Stimulated activated naive CD8-positive, alpha-beta T cell treated with anti-CD3 and anti-CD28 coated beads, Interleukin-15, amount 100 ng/mL, for 72 hours (primary cell): ENCODE results near the gene PLXND1.

Experiments used
- ATAC-seq: fragments of 150-1000 bp; cut with Tn5 transposase; 2 replicates; pipeline ENCODE4 v1.10.0; 2021; ENCODE audit warnings: mild to moderate bottlenecking, moderate library complexity
- DNase-seq, 2 donors: peaks; one replicate each; pipeline ENCODE4 v3.0.0; 2021 to 2022
- H3K27ac Mint-ChIP-seq, 2 donors: one replicate each; pipeline ENCODE4 v1.8.0; 2022; ENCODE audit warnings: mild to moderate bottlenecking in 2 of 2, mixed read lengths in 2 of 2, moderate library complexity in 2 of 2
- H3K27me3 Mint-ChIP-seq: one replicate; pipeline ENCODE4 v1.8.0; 2022; ENCODE audit warnings: mixed read lengths
- H3K4me1 Mint-ChIP-seq: one replicate; pipeline ENCODE4 v1.8.0; 2022; ENCODE audit warnings: mild to moderate bottlenecking, mixed read lengths
- H3K4me3 Mint-ChIP-seq, 2 donors: one replicate each; pipeline ENCODE4 v1.8.0; 2022; ENCODE audit warnings: mild to moderate bottlenecking in 2 of 2, mixed read lengths in 2 of 2, moderate library complexity in 1 of 2
- H3K9me3 Mint-ChIP-seq, 2 donors: one replicate each; pipeline ENCODE4 v1.8.0; 2022; ENCODE audit warnings: mixed read lengths in 2 of 2

The PLXND1 gene

GRCh38 chr3:129610276-129610675, 3.8 kb upstream of the PLXND1 start:
- peaks cover 44% of the 10 kb centered on the region for H3K27me3 Mint-ChIP-seq
- H3K4me3 Mint-ChIP-seq = no peak overlapping the region
- ATAC-seq (no peak), DNase-seq (no peak)
- no peak overlapping the region for H3K27ac Mint-ChIP-seq
- peaks cover 21% of the 10 kb centered on the region for H3K4me1 Mint-ChIP-seq
- H3K9me3 Mint-ChIP-seq = no peaks in the 10 kb centered on the region

GRCh38 chr3:129609591-129610182, 3.2 kb upstream of the PLXND1 start:
- Mint-ChIP-seq H3K4me1 (peaks cover 17% of the 10 kb centered on the region), H3K27me3 (peaks cover 49% of the 10 kb centered on the region), H3K9me3 (no peaks in the 10 kb centered on the region), H3K4me3 (no peak overlapping the region), H3K27ac (no peak overlapping the region)
- ATAC-seq = no peak
- no peak for DNase-seq

DNA sequence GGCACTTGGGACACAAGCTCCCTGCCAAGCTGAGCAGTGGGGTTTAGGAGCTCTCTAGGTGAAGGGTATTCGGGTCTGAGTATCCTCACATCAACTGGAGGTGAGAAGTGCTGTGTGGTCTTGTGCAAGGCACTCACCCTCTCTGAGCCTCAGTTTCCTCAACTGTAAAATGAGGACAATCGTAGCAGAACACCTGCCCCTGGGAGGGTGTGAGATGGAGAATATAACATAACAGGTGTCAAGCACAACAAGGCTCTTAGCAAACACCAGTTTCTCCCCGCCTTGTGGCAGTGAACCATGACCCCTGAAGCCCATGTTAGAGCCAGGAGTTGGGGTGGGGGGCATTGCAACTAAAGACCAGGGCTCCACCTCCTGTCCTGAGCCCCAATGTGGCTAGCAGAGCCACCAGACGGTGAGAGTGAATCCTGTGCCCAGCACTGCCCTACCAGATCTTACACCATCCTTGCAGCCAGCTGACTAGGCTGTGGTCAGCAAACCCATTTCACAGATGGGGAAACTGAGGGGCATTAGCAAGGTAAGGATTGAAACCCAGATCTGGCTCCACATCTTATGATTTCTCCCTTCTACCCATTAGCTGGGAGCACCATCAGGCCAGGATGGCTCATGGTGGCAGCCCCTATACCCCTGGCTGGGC, 2.6 kb upstream of the PLXND1 start:
- no peak for DNase-seq
- Mint-ChIP-seq H3K4me1 (peaks cover 17% of the 10 kb centered on the region), H3K9me3 (no peaks in the 10 kb centered on the region), H3K4me3 (no peak overlapping the region), H3K27ac (no peak overlapping the region), H3K27me3 (peaks cover 56% of the 10 kb centered on the region)
- ATAC-seq = no peak

DNA sequence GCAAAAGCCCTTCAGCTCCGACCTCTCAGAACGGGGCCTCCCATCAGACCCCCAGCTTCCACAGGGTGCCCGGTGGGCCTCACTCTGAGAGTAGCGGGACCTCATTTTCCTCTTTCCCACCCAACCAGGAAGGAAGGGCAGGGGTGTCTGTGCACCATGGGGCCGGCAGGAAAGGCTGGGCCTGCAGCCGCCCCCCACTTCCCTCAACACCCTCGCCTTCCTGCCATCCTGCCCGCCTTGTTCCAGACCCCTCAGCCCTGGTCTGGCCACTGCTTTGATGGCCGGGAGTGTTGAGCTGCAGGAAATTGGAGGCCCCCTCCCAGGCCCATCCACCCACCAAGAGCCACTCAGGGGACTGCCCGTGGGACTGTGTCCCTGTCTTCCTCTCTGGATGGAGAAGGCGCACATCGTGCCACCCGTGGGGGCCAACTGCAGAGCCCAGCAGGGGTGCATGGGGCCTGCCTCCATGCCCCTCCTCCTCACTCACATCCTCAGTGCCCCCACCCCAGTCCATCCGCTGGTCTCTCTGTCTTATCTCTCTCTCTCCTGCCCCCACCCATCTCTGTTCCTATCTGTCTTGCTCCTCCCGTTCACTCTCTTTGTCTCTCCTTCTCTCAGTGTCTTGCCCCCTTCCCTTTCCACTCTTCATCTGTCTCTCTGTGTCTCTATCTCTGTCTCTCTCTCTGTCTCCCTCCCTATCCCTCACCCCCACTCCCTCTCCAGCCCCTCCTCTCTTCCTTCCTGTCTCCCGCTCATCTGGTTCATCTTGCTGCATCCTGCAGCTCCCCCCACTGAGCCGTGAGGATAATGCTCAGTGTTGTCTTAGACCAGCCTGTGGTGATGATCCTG, 1.8 kb upstream of the PLXND1 start:
- Mint-ChIP-seq H3K4me1 (peaks cover 17% of the 10 kb centered on the region), H3K27me3 (peaks cover 61% of the 10 kb centered on the region), H3K9me3 (no peaks in the 10 kb centered on the region), H3K4me3 (no peak overlapping the region), H3K27ac (no peak overlapping the region)
- peak; percentile 3 for ATAC-seq
- DNase-seq = no peak

GRCh38 chr3:129607391-129608068, 1.1 kb upstream of the PLXND1 start:
- H3K4me3 Mint-ChIP-seq = peak overlapping the region; percentile 86 to 92
- ATAC-seq (no peak), DNase-seq (no peak)
- peaks cover 63% of the 10 kb centered on the region for H3K27me3 Mint-ChIP-seq
- no peak overlapping the region for H3K27ac Mint-ChIP-seq
- H3K9me3 Mint-ChIP-seq = no peaks in the 10 kb centered on the region
- H3K4me1 Mint-ChIP-seq = peaks cover 17% of the 10 kb centered on the region

- peak in 1 of 2 donors; percentile 37 for DNase-seq
- H3K4me1 Mint-ChIP-seq = peaks cover 17% of the 10 kb centered on the region
- no peak overlapping the region for H3K27ac Mint-ChIP-seq
These were observed 397 bp downstream of the PLXND1 start for GRCh38 chr3:129605922-129606635.

DNA sequence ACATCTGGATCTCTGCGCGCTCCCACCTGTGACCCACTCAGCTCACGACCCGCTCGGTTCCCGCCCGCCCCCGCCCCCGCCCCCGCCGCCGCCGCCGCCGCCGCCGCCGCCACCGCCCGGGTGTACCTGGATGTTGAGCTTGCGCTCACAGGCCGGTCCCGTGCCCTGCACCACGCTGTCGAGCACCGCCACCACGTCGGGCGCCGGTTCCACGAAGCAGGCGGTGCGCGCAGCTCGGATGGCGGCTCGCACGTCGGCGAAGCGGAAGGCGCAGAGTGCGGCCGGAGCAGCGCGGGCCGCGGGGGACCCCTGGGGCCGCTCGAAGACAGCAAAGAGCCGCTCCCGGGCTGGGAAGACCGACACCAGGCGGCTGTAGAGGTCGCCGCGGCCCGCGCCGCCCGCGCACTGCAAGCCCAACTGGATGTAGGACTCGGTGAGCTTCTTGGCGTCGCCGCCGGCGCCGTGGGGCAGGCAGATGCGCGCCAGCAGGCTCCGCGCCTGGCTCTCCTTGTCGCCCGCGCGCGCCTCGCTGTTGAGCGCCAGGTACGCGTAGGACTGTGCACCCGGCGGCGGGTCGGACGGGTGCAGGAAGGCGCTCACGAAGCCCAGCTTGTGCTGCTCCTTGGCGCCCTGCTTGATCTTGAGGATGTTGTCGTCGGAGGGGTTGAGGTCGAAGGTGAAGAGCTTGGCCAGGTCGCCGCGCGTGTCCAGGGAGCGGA, 1.1 kb downstream of the PLXND1 start:
- Mint-ChIP-seq H3K4me3 (peak overlapping the region; percentile 82 to 88), H3K27ac (no peak overlapping the region), H3K4me1 (peaks cover 17% of the 10 kb centered on the region), H3K27me3 (peaks cover 75% of the 10 kb centered on the region), H3K9me3 (no peaks in the 10 kb centered on the region)
- ATAC-seq (peak; percentile 69), DNase-seq (peak; percentile 53 to 54)

More at GRCh38 chr3:129605922-129606635, 397 bp downstream of the PLXND1 start:
- H3K9me3 Mint-ChIP-seq = no peaks in the 10 kb centered on the region
- peaks cover 75% of the 10 kb centered on the region for H3K27me3 Mint-ChIP-seq
- peak overlapping the region; percentile 82 to 88 for H3K4me3 Mint-ChIP-seq
- ATAC-seq = peak; percentile 22

DNA sequence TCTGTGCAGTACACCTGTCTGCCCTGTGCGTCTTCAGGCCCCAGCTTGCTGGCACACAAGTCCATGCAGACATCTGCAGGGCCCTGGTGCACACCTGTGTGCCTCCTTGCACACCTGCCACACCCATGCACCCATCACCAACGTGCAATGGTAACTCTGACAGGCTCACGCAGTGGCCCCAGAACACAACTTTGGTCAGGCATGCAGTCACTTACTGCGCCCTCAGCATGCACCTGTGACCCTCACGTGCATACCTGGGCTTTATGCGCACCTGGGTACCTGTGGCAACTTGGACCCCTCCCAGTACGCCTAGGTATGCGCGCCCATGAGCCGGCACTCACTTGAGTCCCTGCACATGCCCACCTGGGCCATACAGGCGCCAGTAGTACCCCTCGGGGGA, 1.7 kb downstream of the PLXND1 start:
- no peaks in the 10 kb centered on the region for H3K9me3 Mint-ChIP-seq
- H3K27ac Mint-ChIP-seq = no peak overlapping the region
- peaks cover 17% of the 10 kb centered on the region for H3K4me1 Mint-ChIP-seq
- no peak overlapping the region for H3K4me3 Mint-ChIP-seq
- ATAC-seq (no peak), DNase-seq (no peak)
- H3K27me3 Mint-ChIP-seq = peaks cover 75% of the 10 kb centered on the region

- ATAC-seq = no peak
- DNase-seq = no peak
- no peak overlapping the region for H3K4me3 Mint-ChIP-seq
- peaks cover 17% of the 10 kb centered on the region for H3K4me1 Mint-ChIP-seq
- peaks cover 74% of the 10 kb centered on the region for H3K27me3 Mint-ChIP-seq
- H3K27ac Mint-ChIP-seq = no peak overlapping the region
- H3K9me3 Mint-ChIP-seq = no peaks in the 10 kb centered on the region
These were observed 2.3 kb downstream of the PLXND1 start for GRCh38 chr3:129603991-129604749.

GRCh38 chr3:129603561-129603942, 2.9 kb downstream of the PLXND1 start:
- Mint-ChIP-seq H3K27ac (no peak overlapping the region), H3K4me1 (peaks cover 17% of the 10 kb centered on the region), H3K4me3 (no peak overlapping the region), H3K27me3 (peaks cover 69% of the 10 kb centered on the region), H3K9me3 (no peaks in the 10 kb centered on the region)
- ATAC-seq = no peak
- no peak for DNase-seq

DNA sequence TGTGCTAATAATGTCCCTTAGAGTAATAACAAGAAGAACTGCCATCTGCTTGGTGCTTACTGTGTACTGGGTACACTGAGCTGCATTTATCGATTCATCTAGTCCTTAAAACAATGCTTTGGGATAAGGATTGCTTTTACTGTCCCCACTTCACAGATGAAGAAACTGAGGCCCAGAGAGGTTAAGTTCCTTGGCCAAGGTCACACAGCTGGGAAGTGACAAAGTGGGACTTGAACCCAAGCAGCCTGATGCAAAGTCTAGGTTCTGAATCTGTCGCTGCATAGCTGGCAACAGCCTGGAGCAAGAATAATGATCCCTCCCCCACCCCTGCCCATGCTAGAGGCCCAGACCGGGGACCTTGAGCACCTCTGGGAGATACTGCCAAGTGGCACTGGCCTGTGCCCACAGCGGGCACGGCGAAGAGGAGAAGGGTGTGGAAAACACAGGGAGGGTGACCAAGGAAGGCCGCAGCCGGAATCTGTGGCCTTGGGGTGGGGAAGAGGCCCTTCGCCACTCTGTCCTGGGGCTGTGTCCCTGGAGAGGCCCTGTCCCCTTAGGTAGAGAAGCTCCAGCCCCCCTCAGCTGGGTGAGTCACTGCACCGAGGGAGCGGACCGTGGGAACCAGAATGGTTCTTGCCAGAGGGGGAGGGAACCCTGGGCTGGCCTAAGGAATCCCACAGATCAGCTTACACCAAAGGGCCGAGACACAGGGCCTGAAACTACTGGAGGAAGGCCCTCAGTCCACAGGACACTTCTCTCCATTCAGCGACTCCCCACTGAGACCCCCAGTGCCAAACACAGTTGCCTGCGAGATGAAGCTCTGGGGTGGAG, 3.5 kb downstream of the PLXND1 start:
- Mint-ChIP-seq H3K9me3 (no peaks in the 10 kb centered on the region), H3K27ac (no peak overlapping the region), H3K4me3 (no peak overlapping the region), H3K4me1 (peaks cover 17% of the 10 kb centered on the region), H3K27me3 (peaks cover 69% of the 10 kb centered on the region)
- ATAC-seq (no peak), DNase-seq (no peak)

DNA sequence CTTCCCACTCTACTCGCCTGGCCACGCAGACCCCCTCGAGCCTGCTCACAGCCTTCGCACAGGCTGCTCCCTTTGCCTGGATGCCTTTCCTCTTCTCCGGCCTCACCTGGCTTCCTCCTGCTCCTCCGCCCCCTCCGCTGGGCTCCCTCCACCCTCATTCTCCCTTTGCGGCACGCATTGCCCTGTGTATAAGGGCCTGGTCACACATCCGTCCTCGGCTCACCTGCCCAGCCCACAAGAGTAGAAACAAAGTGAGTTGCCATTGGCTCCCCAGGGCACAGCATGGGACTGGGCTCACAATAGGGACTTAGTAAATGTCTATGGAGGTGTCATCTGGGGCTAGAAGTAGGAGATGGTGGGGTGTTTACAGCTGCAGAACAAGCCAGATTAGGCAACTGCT, 4.2 kb downstream of the PLXND1 start:
- peaks cover 66% of the 10 kb centered on the region for H3K27me3 Mint-ChIP-seq
- no peak overlapping the region for H3K4me3 Mint-ChIP-seq
- ATAC-seq (no peak), DNase-seq (no peak)
- H3K4me1 Mint-ChIP-seq = peaks cover 14% of the 10 kb centered on the region
- no peak overlapping the region for H3K27ac Mint-ChIP-seq
- H3K9me3 Mint-ChIP-seq = no peaks in the 10 kb centered on the region

DNA sequence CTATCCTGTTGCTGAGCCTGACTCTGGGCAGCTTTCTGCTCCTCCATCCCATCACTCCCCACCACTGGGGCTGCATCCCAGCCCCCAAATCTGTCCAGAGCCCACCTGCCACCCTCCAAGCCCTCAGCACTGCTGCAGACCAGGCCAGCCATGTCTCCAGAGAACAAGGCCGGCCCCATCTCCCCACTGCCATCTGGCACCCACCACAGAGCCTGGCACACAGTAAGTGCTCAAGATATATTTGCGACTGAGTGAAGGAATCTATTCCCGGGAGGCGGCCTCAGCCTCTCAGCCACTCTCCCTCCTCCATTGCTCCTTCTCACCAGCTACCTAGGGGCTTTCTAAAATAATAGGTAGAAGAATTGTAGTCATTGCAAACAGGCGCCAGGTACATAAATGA, 4.8 kb downstream of the PLXND1 start:
- Mint-ChIP-seq H3K27me3 (peaks cover 64% of the 10 kb centered on the region), H3K9me3 (no peaks in the 10 kb centered on the region), H3K4me3 (no peak overlapping the region), H3K27ac (no peak overlapping the region), H3K4me1 (peaks cover 8% of the 10 kb centered on the region)
- ATAC-seq (no peak), DNase-seq (no peak)
